ENCODE results near the gene IL1RAPL1.

IL1RAPL1 gene

DNA sequence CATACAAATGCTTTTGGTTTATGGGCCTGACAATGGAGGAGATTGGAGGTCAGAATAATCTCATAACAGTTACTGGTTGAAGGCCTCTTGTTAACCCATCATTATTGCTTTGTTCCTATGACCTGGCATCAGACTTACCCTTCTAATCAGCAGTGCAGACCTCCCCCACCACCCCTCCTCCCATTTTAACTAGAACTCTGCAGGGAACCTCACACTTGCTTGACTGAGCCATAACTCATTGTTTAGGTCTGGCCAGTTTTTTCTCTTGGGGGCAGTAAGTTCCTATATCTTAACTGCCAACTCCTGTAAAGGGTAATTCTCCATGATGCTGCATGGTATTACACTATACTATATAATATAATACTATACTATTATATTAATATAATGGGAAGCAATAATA, 609.3 kb downstream of the IL1RAPL1 start:
- POLR2A ChIA-PET (ENCODE audit: low non-redundant PET): no interaction called here
- CTCF ChIA-PET: no interaction called here
- DNase-seq (ENCODE audit: low spot score): no peak
- TF ChIP-seq, protein P1, sequence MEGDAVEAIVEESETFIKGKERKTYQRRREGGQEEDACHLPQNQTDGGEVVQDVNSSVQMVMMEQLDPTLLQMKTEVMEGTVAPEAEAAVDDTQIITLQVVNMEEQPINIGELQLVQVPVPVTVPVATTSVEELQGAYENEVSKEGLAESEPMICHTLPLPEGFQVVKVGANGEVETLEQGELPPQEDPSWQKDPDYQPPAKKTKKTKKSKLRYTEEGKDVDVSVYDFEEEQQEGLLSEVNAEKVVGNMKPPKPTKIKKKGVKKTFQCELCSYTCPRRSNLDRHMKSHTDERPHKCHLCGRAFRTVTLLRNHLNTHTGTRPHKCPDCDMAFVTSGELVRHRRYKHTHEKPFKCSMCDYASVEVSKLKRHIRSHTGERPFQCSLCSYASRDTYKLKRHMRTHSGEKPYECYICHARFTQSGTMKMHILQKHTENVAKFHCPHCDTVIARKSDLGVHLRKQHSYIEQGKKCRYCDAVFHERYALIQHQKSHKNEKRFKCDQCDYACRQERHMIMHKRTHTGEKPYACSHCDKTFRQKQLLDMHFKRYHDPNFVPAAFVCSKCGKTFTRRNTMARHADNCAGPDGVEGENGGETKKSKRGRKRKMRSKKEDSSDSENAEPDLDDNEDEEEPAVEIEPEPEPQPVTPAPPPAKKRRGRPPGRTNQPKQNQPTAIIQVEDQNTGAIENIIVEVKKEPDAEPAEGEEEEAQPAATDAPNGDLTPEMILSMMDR (conservative IDR thresholded peaks at IDR 0.05; ENCODE audit: low read depth): no peak
- H3K27ac ChIP-seq: no peak overlapping the region

- ChIA-PET POLR2A (ENCODE audit: low non-redundant PET) (no interaction called here), CTCF (no interaction called here)
- TF ChIP-seq, protein P1 (conservative IDR thresholded peaks at IDR 0.05; ENCODE audit: low read depth): no peak
- peak; percentile 1 for DNase-seq (ENCODE audit: low spot score)
- H3K27ac ChIP-seq: no peak overlapping the region
Observed at GRCh38 chrX:29215251-29215650, 628.0 kb downstream of the IL1RAPL1 start.

GRCh38 chrX:29225670-29226069, 638.4 kb downstream of the IL1RAPL1 start:
- H3K27ac ChIP-seq: no peak overlapping the region
- TF ChIP-seq, protein P1 (conservative IDR thresholded peaks at IDR 0.05; ENCODE audit: low read depth): no peak
- no peak for DNase-seq (ENCODE audit: low spot score)
- ChIA-PET CTCF (no interaction called here), POLR2A (ENCODE audit: low non-redundant PET) (no interaction called here)

DNA sequence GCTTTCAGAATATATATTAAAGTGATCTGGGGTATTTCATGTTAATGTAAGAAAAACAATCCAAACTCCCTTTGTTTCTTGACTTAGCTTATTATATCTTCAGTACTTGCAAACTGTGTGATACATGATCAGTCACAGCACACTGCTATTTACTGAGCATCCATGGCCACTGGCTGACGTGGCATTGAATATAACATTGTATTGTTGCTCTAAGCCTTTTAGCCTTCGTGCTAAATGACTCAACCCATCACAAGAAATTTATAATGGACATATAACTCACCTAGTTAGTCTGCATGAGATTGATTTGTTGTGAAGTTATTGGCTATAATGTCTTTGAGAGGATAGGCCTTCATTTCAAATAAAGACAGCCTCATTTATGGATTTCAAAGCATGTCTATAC, 642.6 kb downstream of the IL1RAPL1 start:
- no peak for DNase-seq (ENCODE audit: low spot score)
- TF ChIP-seq, protein P1 (conservative IDR thresholded peaks at IDR 0.05; ENCODE audit: low read depth): no peak
- ChIA-PET CTCF (no interaction called here), POLR2A (ENCODE audit: low non-redundant PET) (no interaction called here)
- H3K27ac ChIP-seq: no peak overlapping the region

DNA sequence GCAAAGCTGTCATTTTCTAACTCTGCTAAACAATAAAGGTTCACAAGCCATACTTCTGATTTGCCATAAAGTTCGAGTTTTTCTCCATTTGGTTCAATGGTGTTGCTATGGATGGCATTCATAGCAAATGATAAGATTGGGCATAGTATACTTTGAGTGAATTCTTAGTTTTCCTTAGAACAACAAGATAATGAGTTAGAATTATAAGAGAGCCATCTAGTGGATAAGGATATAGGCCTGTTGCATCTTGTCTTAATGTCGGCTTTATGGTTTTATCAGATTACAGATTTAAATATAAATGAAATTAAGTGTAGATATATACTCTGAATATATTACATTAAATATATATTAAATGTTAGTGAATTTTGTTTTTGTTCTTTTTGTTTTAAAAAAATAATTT, 644.6 kb downstream of the IL1RAPL1 start:
- CTCF ChIA-PET: interaction anchor here (0.8 kb wide), 1 partner anchor 32 kb away, joined by 4 read pairs; no protein-coding TSS in a partner anchor
- DNase-seq (ENCODE audit: low spot score): no peak
- H3K27ac ChIP-seq: no peak overlapping the region
- TF ChIP-seq, protein P1 (conservative IDR thresholded peaks at IDR 0.05; ENCODE audit: low read depth): no peak
- POLR2A ChIA-PET (ENCODE audit: low non-redundant PET): no interaction called here

DNA sequence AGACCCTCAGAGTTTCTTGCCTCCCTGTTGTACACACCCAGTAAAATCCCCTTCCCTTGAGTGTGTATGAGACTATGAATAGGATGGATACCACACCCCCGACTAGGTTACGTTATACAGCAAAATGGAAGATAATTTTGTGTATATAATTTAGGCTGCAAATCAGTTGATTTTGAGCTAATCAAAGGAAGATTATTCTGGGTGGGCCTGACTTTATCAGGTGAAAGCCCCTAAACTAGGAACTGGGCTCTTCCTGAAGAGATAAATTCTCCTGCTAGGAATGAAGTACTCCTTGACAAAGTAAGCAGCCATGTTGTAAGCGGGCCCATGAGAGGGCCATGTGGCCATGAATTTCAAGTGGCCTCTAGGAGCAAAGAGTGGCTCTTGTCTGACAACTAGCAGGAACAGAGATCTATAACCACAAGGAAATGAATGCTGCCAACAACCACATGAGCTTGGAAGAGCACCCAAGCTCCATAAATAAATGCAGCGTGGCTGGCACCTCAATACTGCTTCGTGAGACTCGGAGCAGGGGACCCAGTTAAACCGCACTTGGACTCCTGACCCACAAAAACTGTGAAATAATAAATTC, 646.4 kb downstream of the IL1RAPL1 start:
- no peak for DNase-seq (ENCODE audit: low spot score)
- no peak overlapping the region for H3K27ac ChIP-seq
- ChIA-PET CTCF (interaction anchor here (0.5 kb wide), 1 partner anchor 1147 kb away, joined by 3 read pairs; no protein-coding TSS in a partner anchor), POLR2A (ENCODE audit: low non-redundant PET) (no interaction called here)
- TF ChIP-seq, protein P1 (conservative IDR thresholded peaks at IDR 0.05; ENCODE audit: low read depth): no peak

All from RWPE1 (cell line).